NCI-H1048 (cell line): ENCODE measurements around the gene SLC27A5.
A peak's percentile ranks its signal among the peaks of the same experiment; 100 is the strongest.
"Not testable (repeated sequence)": the region's sequence is repeated elsewhere in the genome, so short reads cannot be mapped to it uniquely, and the experiment has no call there.

ENCODE experiments used
- DNase-seq: peaks from one replicate; lab custom pipeline; 2025; lab: John Stamatoyannopoulos, UW

Gene SLC27A5

GRCh38 chr19:58468216-58468839, 43.5 kb downstream of the SLC27A5 start:
- no peak for DNase-seq

GRCh38 chr19:58466760-58467589, 44.8 kb downstream of the SLC27A5 start, which contains the start of gene ZNF324:
ZNF324 (plus strand) TSS chr19:58467080; CDS start chr19:58469186, 2,106 bp downstream.
- peak; percentile 88 for DNase-seq

GRCh38 chr19:58466089-58466759, 45.6 kb downstream of the SLC27A5 start:
- no peak for DNase-seq

- DNase-seq: no peak
These were observed 51.8 kb downstream of the SLC27A5 start for GRCh38 chr19:58460039-58460438.

- DNase-seq: no peak
These were observed 55.7 kb downstream of the SLC27A5 start for GRCh38 chr19:58456111-58456510.

- DNase-seq: no peak
These were observed 56.5 kb downstream of the SLC27A5 start for GRCh38 chr19:58455306-58455705.

- no peak for DNase-seq
These were observed 58.0 kb downstream of the SLC27A5 start for GRCh38 chr19:58453743-58454142.

- peak; percentile 86 for DNase-seq
These were observed 60.3 kb downstream of the SLC27A5 start, which contains the start of gene ZNF324B for GRCh38 chr19:58451358-58452101. ZNF324B (plus strand) TSS chr19:58451622; CDS start chr19:58453702, 2,080 bp downstream.

GRCh38 chr19:58450856-58451357, 60.9 kb downstream of the SLC27A5 start:
- no peak for DNase-seq

GRCh38 chr19:58449980-58450379, 61.8 kb downstream of the SLC27A5 start:
- DNase-seq: not testable (repeated sequence)

GRCh38 chr19:58448860-58449259, 62.9 kb downstream of the SLC27A5 start:
- not testable (repeated sequence) for DNase-seq
